NCI-H82 treated with DMSO at 0.1 percent for 48 hours (cell line): ENCODE results near the gene VPS33B.
"Not testable (repeated sequence)": the region's sequence is repeated elsewhere in the genome, so short reads cannot be mapped to it uniquely, and the experiment has no call there.

Experiments
- DNase-seq: peaks from one replicate; lab custom pipeline; 2025; ENCODE audit not compliant: unreplicated experiment; lab: John Stamatoyannopoulos, UW

Gene VPS33B

GRCh38 chr15:91022075-91022831 lies at the start of gene VPS33B:
TSS of gene VPS33B (minus strand) at chr15:91022594. CDS start at chr15:91022249, 345 bp downstream.
- peak; percentile 83 for DNase-seq

DNA sequence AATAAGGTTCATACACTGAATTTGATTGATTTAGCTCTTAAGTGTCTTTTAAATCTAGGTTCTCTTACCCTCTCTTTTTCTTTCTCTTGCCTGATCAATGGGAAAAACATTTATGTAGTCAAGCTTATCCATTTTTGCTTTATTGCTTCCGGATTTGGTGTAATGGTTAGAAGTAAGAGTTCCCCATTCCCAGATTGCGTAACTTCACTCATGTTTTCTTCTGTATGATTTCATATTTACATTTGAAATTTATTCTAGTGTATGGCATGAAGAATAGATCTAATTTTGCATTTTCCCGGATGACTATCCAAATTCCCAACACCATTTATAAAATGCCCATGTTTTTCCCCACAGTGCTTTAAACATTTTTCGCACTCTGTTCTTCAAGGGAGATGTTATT lies 49.8 kb upstream of the VPS33B start:
- no peak for DNase-seq

GRCh38 chr15:91070872-91071271 lies 48.5 kb upstream of the VPS33B start:
- DNase-seq = no peak

GRCh38 chr15:91068966-91069365 lies 46.6 kb upstream of the VPS33B start:
- no peak for DNase-seq

GRCh38 chr15:91068436-91068835 lies 46.0 kb upstream of the VPS33B start:
- DNase-seq = no peak

DNA sequence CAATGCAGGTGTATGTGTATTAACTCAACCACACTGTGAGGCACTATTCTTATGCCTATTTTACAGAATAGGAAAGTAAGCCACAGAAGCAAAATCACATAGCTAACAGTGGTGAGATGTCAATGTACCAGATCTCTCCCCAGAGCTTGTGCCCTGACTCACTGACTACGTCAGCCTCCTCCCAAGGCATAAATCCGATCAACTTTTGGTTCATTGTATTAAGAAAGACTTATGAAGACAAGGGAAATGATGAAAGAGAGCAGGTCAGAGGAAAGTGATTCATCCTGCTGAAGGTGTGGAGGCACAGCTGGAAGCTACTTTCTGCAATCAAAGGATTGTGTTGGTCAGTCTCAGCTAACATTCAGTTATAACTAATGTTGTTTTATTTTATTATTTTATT lies 44.6 kb upstream of the VPS33B start:
- no peak for DNase-seq

- DNase-seq = no peak
These were observed 43.1 kb upstream of the VPS33B start for GRCh38 chr15:91065505-91065904.

DNA sequence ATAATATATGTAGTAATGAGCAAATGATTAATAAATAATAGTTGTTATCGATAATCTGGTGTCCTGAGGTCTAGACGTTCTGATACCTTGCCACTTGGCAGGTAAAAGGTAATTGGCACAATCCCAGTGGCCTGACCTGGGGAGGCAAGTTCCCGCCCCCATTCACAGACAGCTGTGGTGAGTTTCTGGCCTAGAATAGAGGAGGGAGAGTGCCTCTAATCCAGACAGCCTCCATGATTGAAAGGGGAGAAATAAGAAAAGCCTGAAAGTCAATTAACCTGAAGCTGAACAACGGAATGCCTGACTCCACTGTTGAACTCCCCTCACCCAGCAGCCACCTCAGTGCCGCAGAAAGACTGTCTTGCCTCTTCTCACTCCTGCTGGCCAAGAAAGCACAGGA lies 39.6 kb upstream of the VPS33B start:
- DNase-seq = no peak

DNA sequence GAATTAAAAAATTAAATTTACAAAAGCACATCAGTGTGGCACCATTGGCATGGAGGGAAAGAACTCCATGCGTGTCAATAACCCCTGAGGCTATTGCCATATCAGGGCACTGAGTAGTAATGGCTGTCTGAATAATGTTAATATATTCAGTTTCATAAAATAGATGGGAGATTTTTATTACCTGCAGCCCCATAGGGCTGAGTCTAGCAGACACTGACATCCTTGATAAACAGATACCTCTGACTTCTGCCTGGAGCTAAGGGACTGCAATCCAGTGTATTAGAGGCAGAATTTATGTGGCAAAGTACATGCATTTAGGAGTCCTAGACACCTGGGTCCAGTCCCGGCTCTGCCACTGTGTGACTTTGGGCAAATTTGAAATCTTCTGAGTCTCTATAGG lies 38.8 kb upstream of the VPS33B start:
- DNase-seq = no peak

GRCh38 chr15:91055548-91056331 lies 33.3 kb upstream of the VPS33B start:
- DNase-seq = peak; percentile 49

GRCh38 chr15:91054816-91055215 lies 32.4 kb upstream of the VPS33B start:
- no peak for DNase-seq

DNA sequence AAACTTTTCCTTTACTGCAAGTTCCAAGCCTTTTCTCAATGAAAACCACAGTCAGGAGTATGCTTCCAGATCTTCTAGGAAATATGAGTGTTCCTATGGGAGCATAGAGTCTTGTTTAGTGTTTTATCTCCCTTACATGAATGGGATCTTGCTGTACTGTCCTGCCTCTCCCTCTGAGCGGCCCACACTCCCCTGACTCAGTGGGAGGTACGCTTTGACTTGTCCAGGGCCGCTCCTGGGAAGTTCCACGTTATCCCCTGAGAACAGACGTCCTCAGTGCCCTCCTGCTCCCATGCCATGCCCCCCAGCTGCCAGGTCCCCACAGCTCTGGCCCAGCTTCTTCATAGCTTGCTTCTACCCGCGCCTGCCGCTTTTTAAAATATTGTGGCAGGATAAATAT lies 28.9 kb upstream of the VPS33B start:
- DNase-seq = no peak

GRCh38 chr15:91050128-91050455 lies 27.7 kb upstream of the VPS33B start:
- no peak for DNase-seq

DNA sequence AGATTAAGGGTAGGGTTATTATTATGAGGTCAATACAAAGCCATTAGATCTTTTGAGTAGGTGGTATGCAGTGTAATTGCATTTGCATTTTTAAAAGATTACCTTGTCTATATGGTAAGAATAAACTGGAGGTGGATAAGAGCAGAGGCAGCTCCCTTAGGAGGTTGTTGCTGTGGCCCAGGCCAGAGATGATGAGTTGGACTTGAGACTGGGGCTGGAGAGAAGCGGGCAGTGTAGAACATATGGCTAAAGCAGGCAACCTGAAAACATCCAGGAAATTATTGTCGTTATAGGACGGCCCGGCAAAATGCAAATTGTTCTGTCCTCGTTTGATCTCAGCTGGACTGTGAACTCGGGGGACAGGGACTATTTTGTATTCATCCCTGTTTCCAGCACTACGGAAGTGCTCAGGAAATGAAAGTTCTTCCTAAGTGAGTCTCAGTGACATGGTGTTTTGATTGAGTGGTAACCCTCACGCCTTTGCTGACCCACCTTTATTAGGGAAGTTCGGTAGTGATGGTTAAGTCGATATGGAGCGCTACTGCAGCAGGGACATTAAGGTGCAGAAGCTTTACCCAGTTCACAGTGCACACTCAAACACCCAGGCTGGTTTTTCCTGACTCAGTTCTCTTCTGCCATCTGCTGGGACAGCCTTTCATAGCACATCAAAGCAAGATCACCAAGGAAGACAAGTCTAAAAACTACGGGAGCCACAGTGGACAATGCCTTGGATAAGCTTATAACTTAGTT lies 27.2 kb upstream of the VPS33B start:
- peak; percentile 54 for DNase-seq

DNA sequence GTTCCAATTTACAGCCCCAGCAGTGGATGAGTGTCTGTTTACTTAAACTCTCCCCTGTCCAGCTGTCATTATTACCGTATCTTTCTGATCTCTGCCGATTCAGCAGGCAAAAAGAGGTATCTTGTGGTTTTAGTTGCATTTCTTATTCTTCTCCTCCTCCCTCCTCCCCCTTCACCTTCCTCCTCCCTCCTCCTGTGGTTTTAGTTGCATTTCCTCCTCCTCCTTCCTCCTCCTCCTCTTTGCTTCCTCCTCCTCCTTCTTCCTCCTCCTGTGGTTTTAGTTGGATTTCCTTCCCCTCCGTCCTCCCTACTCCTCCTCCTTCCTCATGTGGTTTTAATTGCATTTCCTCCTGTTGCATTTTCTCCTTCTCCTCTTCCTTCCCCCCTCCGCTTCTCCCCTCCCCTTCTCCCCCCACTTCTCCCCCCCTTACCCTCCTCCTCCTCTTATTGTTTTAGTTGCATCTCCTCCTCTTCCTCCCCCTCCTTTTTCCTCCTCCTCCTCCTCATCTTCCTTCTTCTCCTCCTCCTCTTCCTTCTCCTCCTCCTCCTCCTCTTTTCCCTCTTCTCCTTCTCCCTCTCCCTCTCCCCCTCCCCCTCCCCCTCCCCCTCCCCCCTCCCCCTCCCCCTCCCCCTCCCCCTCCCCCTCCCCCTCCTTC lies 25.3 kb upstream of the VPS33B start:
- DNase-seq = no peak

- not testable (repeated sequence) for DNase-seq
These were observed 23.7 kb upstream of the VPS33B start for GRCh38 chr15:91046056-91046455.

GRCh38 chr15:91045065-91045464 lies 22.7 kb upstream of the VPS33B start:
- DNase-seq = no peak

DNA sequence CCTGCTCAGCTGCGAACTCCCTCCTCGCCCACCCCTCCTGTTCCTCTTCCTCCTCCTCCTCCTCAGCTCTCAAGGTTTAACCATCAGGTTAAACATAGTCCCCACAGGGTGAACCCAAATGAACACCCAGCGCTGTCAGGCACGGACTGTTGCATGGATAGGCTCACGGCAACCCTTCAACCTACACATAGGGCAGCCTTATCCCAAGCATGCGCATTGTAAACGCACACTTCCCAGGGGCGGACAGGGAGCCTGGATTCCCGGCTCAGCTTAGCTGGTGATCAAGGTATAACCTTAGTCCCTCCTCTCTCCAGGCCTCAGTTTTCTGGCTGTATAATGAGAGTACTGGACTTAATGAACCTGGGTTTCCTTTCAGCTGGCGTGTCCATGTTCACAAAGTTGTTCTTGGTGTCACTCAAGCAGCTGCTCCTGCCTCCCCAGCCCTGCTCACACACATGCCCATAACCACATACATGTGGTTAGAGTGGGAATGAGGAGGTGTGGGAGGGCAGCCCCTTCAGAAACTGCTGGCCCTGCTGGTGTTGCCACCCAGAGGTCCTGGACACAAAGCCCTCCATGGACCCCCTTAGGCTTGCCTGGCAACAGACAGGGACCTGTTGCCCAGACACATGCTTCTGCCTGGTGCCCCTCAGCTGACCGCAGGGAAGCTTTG lies 20.9 kb upstream of the VPS33B start:
- no peak for DNase-seq

- no peak for DNase-seq
These were observed 18.5 kb upstream of the VPS33B start for GRCh38 chr15:91040856-91041255.

DNA sequence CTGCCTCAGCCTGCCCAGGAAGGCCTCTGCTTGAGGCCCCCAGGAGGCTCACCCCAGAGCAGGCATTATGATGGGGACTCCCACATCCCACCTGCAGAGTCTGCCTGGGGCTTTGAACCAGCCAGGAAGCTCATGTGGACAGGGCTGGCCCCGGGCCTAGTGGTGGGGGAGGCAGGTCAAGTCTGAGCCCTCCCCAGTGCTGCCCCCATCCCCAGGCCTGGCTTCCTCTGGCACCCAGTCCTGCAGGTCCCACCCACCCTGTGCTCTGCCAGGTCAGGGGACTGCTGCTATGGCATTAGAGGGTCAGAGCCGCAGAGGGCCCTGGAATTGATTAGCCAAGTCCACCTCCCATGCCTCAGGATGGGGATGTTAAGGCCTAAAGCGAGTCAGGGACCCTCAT lies 17.6 kb upstream of the VPS33B start:
- no peak for DNase-seq
